AG04449 (cell line): Measurements from ENCODE around the gene CSF2RB.

Experiments
- CTCF ChIA-PET: fragments of 350-600 bp; formaldehyde crosslinking; extraction: SDS; loops from one replicate; lab custom pipeline; 2021; ENCODE audit warnings: antibody characterized with exemption; lab: Yijun Ruan, JAX
- POLR2A ChIA-PET: fragments of 400-600, 350-600 bp; formaldehyde crosslinking; extraction: SDS; loops from one replicate; lab custom pipeline; 2020; ENCODE audit warnings: antibody characterized with exemption, inconsistent platforms; lab: Yijun Ruan, JAX
- DNase-seq: peaks from one replicate; pipeline ENCODE4 v3.0.0-alpha.2; 2010; ENCODE audit warnings: low read depth, low spot score
- H3K4me3 ChIP-seq: 2 replicates; pipeline ENCODE4 v1.5.1; 2011; ENCODE audit warnings: low read depth, mild to moderate bottlenecking, control low read depth, low read length
- CTCF ChIP-seq: IDR thresholded peaks from one replicate; pipeline ENCODE4 v1.5.1; 2011; ENCODE audit warnings: mild to moderate bottlenecking, moderate library complexity, low read length, control low read depth, inconsistent platforms; ENCODE audit not compliant: insufficient read depth; ENCODE audit errors: missing control alignments

Gene CSF2RB

GRCh38 chr22:36893262-36893661 lies 20.2 kb upstream of the CSF2RB start:
- TF ChIP-seq CTCF = no peak
- ChIA-PET POLR2A (no interaction called here), CTCF (interaction anchor here (1.6 to 4.3 kb wide), 2 partner anchors 19 to 36 kb away, joined by 4 to 23 read pairs; no protein-coding TSS in a partner anchor)
- no peak overlapping the region for H3K4me3 ChIP-seq
- DNase-seq = no peak

- CTCF ChIA-PET = interaction anchor here (1.0 to 4.3 kb wide), 2 partner anchors 21 to 37 kb away, joined by 4 to 23 read pairs; no protein-coding TSS in a partner anchor
- POLR2A ChIA-PET = no interaction called here
- DNase-seq = no peak
- no peak for TF ChIP-seq CTCF
- no peak overlapping the region for H3K4me3 ChIP-seq
Observed at GRCh38 chr22:36894266-36894665, 19.2 kb upstream of the CSF2RB start.

GRCh38 chr22:36897611-36898010 lies 15.8 kb upstream of the CSF2RB start:
- no peak for DNase-seq
- ChIA-PET CTCF (interaction anchor here (3.8 kb wide), 1 partner anchor 41 kb away, joined by 15 read pairs; no protein-coding TSS in a partner anchor), POLR2A (no interaction called here)
- H3K4me3 ChIP-seq = no peak overlapping the region
- TF ChIP-seq CTCF = no peak

GRCh38 chr22:36898690-36899089 lies 14.7 kb upstream of the CSF2RB start:
- CTCF ChIA-PET = interaction anchor here (3.8 kb wide), 1 partner anchor 42 kb away, joined by 15 read pairs; no protein-coding TSS in a partner anchor

GRCh38 chr22:36899498-36899897 lies 13.9 kb upstream of the CSF2RB start:
- CTCF ChIA-PET = interaction anchor here (1.1 kb wide), 1 partner anchor 43 kb away, joined by 3 read pairs; no protein-coding TSS in a partner anchor
- POLR2A ChIA-PET = no interaction called here
- TF ChIP-seq CTCF = no peak
- H3K4me3 ChIP-seq = no peak overlapping the region
- no peak for DNase-seq

More at GRCh38 chr22:36898690-36899089, 14.7 kb upstream of the CSF2RB start:
- TF ChIP-seq CTCF = no peak
- no peak for DNase-seq
- POLR2A ChIA-PET = no interaction called here
- H3K4me3 ChIP-seq = no peak overlapping the region

GRCh38 chr22:36900225-36900624 lies 13.2 kb upstream of the CSF2RB start:
- POLR2A ChIA-PET = no interaction called here
- no peak for DNase-seq
- CTCF ChIA-PET = interaction anchor here (1.1 kb wide), 1 partner anchor 44 kb away, joined by 3 read pairs; no protein-coding TSS in a partner anchor
- H3K4me3 ChIP-seq = no peak overlapping the region
- TF ChIP-seq CTCF = no peak
